HG03558 (cell line): ENCODE results near the gene TXNDC16.
A peak's percentile ranks its signal among the peaks of the same experiment; 100 is the strongest.

Experiments
- ATAC-seq: cut with Tn5 transposase; IDR thresholded peaks from one replicate; pipeline ENCODE4 v1.9.1; 2021; ENCODE audit warnings: moderate number of reproducible peaks; ENCODE audit not compliant: unreplicated experiment; ENCODE audit errors: extremely low read depth

Gene TXNDC16

GRCh38 chr14:52457411-52457810 is 94.9 kb downstream of the TXNDC16 start:
- ATAC-seq: no peak

- no peak for ATAC-seq
These were observed 96.8 kb downstream of the TXNDC16 start for GRCh38 chr14:52455291-52456088.

GRCh38 chr14:52447236-52447635 is 105.1 kb downstream of the TXNDC16 start:
- no peak for ATAC-seq

- ATAC-seq: no peak
These were observed 106.0 kb downstream of the TXNDC16 start for GRCh38 chr14:52446355-52446754.

- no peak for ATAC-seq
These were observed 108.8 kb downstream of the TXNDC16 start for GRCh38 chr14:52443506-52443905.

GRCh38 chr14:52442602-52443001 is 109.7 kb downstream of the TXNDC16 start:
- no peak for ATAC-seq

GRCh38 chr14:52442166-52442565 is 110.1 kb downstream of the TXNDC16 start:
- no peak for ATAC-seq

GRCh38 chr14:52439476-52439875 is 112.8 kb downstream of the TXNDC16 start:
- no peak for ATAC-seq

GRCh38 chr14:52434955-52435354 is 117.3 kb downstream of the TXNDC16 start:
- no peak for ATAC-seq

GRCh38 chr14:52430474-52430873 is 121.8 kb downstream of the TXNDC16 start:
- no peak for ATAC-seq

- no peak for ATAC-seq
These were observed 122.9 kb downstream of the TXNDC16 start for GRCh38 chr14:52429451-52429850.

GRCh38 chr14:52427460-52427859 is 124.8 kb downstream of the TXNDC16 start:
- no peak for ATAC-seq

- no peak for ATAC-seq
These were observed 129.5 kb downstream of the TXNDC16 start for GRCh38 chr14:52422650-52423356.

- no peak for ATAC-seq
These were observed 135.2 kb downstream of the TXNDC16 start for GRCh38 chr14:52417139-52417538.

GRCh38 chr14:52413729-52414408 is 138.4 kb downstream of the TXNDC16 start:
- no peak for ATAC-seq

- no peak for ATAC-seq
These were observed 139.9 kb downstream of the TXNDC16 start for GRCh38 chr14:52412426-52412825.

GRCh38 chr14:52405314-52405713 is 147.0 kb downstream of the TXNDC16 start:
- no peak for ATAC-seq

GRCh38 chr14:52402812-52403526 is 149.3 kb downstream of the TXNDC16 start:
- ATAC-seq: peak; percentile 51

GRCh38 chr14:52400846-52401245 is 151.5 kb downstream of the TXNDC16 start:
- ATAC-seq: no peak

- no peak for ATAC-seq
These were observed 152.2 kb downstream of the TXNDC16 start for GRCh38 chr14:52399921-52400595.
